Left ventricle myocardium inferior (tissue), 1 donor: Measurements from ENCODE around the gene ABHD8. TPM values are rescaled to one million over a fixed set of nuclear protein-coding genes. Genes with fewer than 3 reads are reported as not detected.

Experiments used
- DNase-seq: peaks from one replicate; pipeline ENCODE4 v3.0.0-alpha.2; 2020
- H3K27ac ChIP-seq: fragments of 200-600 bp; replicated peaks from 2 replicates; pipeline ENCODE4 v1.8.0; 2021
- H3K27me3 ChIP-seq: fragments of 200-600 bp; 2 replicates; pipeline ENCODE4 v1.8.0; 2021; ENCODE audit warnings: low read depth
- H3K36me3 ChIP-seq: fragments of 200-600 bp; 2 replicates; pipeline ENCODE4 v1.8.0; 2021
- H3K4me1 ChIP-seq: fragments of 200-600 bp; 2 replicates; pipeline ENCODE4 v1.8.0; 2021
- H3K4me3 ChIP-seq: fragments of 200-600 bp; 2 replicates; pipeline ENCODE4 v1.8.0; 2021; ENCODE audit warnings: mild to moderate bottlenecking, moderate library complexity
- H3K9me3 ChIP-seq: fragments of 200-600 bp; replicated peaks from 2 replicates; pipeline ENCODE4 v1.8.0; 2021
- CTCF ChIP-seq: fragments of 200-600 bp; IDR thresholded peaks from 2 replicates; pipeline ENCODE4 v1.8.0; 2021; ENCODE audit warnings: antibody characterized with exemption, mild to moderate bottlenecking, borderline replicate concordance
- intact Hi-C: fragments of 100-400 bp; cut with micrococcal nuclease; formaldehyde crosslinking; loops from one replicate; pipeline ENCODE4 v1.11.0; 2022
- total RNA-seq: library from RNA; stranded (reverse); fragmentation: NEBNext Ultra II Directional; extraction: Animal tissue kit (Norgen Biotek cat#: 25700); gene quantifications from one replicate; pipeline ENCODE4 v1.2.1, GENCODE V29; 2021
- donor health status: DM: no; HTN: yes; CAD: no; lungs with severe emphysema.

The ABHD8 gene
- total RNA-seq, 1 donor from 2014 or later = 11.7 TPM

- peak overlapping the region; percentile 91 for H3K4me3 ChIP-seq
- TF ChIP-seq CTCF = no peak
- H3K36me3 ChIP-seq = peaks cover 11% of the 10 kb centered on the region
- DNase-seq = peak; percentile 51
- H3K4me1 ChIP-seq = peaks cover 55% of the 10 kb centered on the region
- intact Hi-C loops = no loop called here
- H3K27ac ChIP-seq = peak overlapping the region; percentile 93
- H3K9me3 ChIP-seq = no peaks in the 10 kb centered on the region
- no peaks in the 10 kb centered on the region for H3K27me3 ChIP-seq
Observed at GRCh38 chr19:17244618-17245534, 58.3 kb downstream of the ABHD8 start.

- peak overlapping the region; percentile 91 for H3K4me3 ChIP-seq
- H3K4me1 ChIP-seq = peaks cover 57% of the 10 kb centered on the region
- H3K27ac ChIP-seq = peak overlapping the region; percentile 93
- H3K27me3 ChIP-seq = no peaks in the 10 kb centered on the region
- peak; percentile 75 for DNase-seq
- intact Hi-C loops = no loop called here
- TF ChIP-seq CTCF = no peak
- peaks cover 14% of the 10 kb centered on the region for H3K36me3 ChIP-seq
- no peaks in the 10 kb centered on the region for H3K9me3 ChIP-seq
Observed at GRCh38 chr19:17243830-17244617, 59.2 kb downstream of the ABHD8 start.

GRCh38 chr19:17243211-17243829 lies 59.9 kb downstream of the ABHD8 start:
- peak overlapping the region; percentile 93 for H3K27ac ChIP-seq
- intact Hi-C loops = no loop called here
- H3K4me3 ChIP-seq = peak overlapping the region; percentile 91
- no peaks in the 10 kb centered on the region for H3K9me3 ChIP-seq
- peaks cover 57% of the 10 kb centered on the region for H3K4me1 ChIP-seq
- no peak for DNase-seq
- H3K27me3 ChIP-seq = no peaks in the 10 kb centered on the region
- H3K36me3 ChIP-seq = peaks cover 21% of the 10 kb centered on the region
- TF ChIP-seq CTCF = no peak

GRCh38 chr19:17242431-17243208 lies 60.6 kb downstream of the ABHD8 start:
- Histone ChIP-seq H3K27me3 (no peaks in the 10 kb centered on the region), H3K9me3 (no peaks in the 10 kb centered on the region), H3K27ac (peak overlapping the region; percentile 93), H3K4me1 (peaks cover 57% of the 10 kb centered on the region), H3K4me3 (peak overlapping the region; percentile 91), H3K36me3 (peaks cover 28% of the 10 kb centered on the region)
- no peak for DNase-seq
- no peak for TF ChIP-seq CTCF
- intact Hi-C loops = no loop called here

Other genes starting within 250 kb of the ABHD8 start
- 3.5 TPM for gene HAUS8, start 228.0 kb downstream of the ABHD8 start, total RNA-seq
- 30.7 TPM for gene MYO9B, start 227.6 kb downstream of the ABHD8 start, total RNA-seq
- gene USE1, start 88.1 kb downstream of the ABHD8 start, total RNA-seq = 27.5 TPM
- gene OCEL1, start 77.2 kb downstream of the ABHD8 start, total RNA-seq = 21.2 TPM
- gene NR2F6, start 57.5 kb downstream of the ABHD8 start, total RNA-seq = 60.1 TPM
- gene USHBP1, start 38.7 kb downstream of the ABHD8 start, total RNA-seq = 7.0 TPM
- gene BABAM1, start 36.0 kb downstream of the ABHD8 start, total RNA-seq = 72.7 TPM
- 0.11 TPM for gene ANKLE1, start 21.5 kb downstream of the ABHD8 start, total RNA-seq
- 206 TPM for gene MRPL34, start 2.4 kb upstream of the ABHD8 start, total RNA-seq
- 35.7 TPM for gene DDA1, start 6.1 kb upstream of the ABHD8 start, total RNA-seq
- 6.8 TPM for gene ANO8, start 31.4 kb upstream of the ABHD8 start, total RNA-seq
- gene GTPBP3, start 34.1 kb upstream of the ABHD8 start, total RNA-seq = 10.8 TPM
- 36.9 TPM for gene PLVAP, start 73.9 kb upstream of the ABHD8 start, total RNA-seq
- gene CCDC194, start 90.8 kb upstream of the ABHD8 start, total RNA-seq = not detected
- gene BST2, start 102.2 kb upstream of the ABHD8 start, total RNA-seq = 42.2 TPM
- 19.6 TPM for gene MVB12A, start 116.6 kb upstream of the ABHD8 start, total RNA-seq
- 0.14 TPM for gene TMEM221, start 145.2 kb upstream of the ABHD8 start, total RNA-seq
- gene NXNL1, start 157.5 kb upstream of the ABHD8 start, total RNA-seq = 0.33 TPM
- 59.3 TPM for gene SLC27A1, start 167.1 kb upstream of the ABHD8 start, total RNA-seq
- gene PGLS, start 208.2 kb upstream of the ABHD8 start, total RNA-seq = 19.9 TPM